Ovary (tissue), 3 donors: ENCODE data around the gene DAAM2.

Source experiments
- CTCF ChIP-seq, 3 donors: fragments of 450-650 bp in 2 of 3; fragments of 200-600 bp in 1 of 3; IDR thresholded peaks; one replicate each; pipeline versions ENCODE4 v1.5.1 to v1.8.0; 2016 to 2022; ENCODE audit warnings: antibody characterized with exemption in 3 of 3, mild to moderate bottlenecking in 1 of 3
- EP300 ChIP-seq: sonication (generic); formaldehyde crosslinking; IDR thresholded peaks from one replicate; pipeline ENCODE4 v1.6.1; 2017; ENCODE audit warnings: antibody characterized with exemption
- POLR2A ChIP-seq: fragments of 450-650 bp; IDR thresholded peaks from one replicate; pipeline ENCODE4 v1.6.1; 2017; ENCODE audit warnings: antibody characterized with exemption, mild to moderate bottlenecking, moderate library complexity
- donor health status: DM: no; HTN: no; CAD: no.

- TF ChIP-seq CTCF (IDR thresholded peaks at IDR 0.05): no peak
- TF ChIP-seq POLR2A: no peak
- no peak for TF ChIP-seq EP300
Measured at GRCh38 chr6:39915866-39916265, 123.7 kb downstream of the DAAM2 start.
